ENCODE data around the gene SDHAF2. TPM values are rescaled to one million over a fixed set of nuclear protein-coding genes. Genes with fewer than 3 reads are reported as not detected.

Gene SDHAF2
- total and polyA plus RNA-seq, 9 of the 15 experiments (the other 6 are each of a cell fraction or from before 2014, with no cell fraction given) = 21.2 to 144 (median 40.4) TPM

- Histone ChIP-seq H3K27ac (ENCODE audit: extremely low read depth, low read depth, low read length) (no peak overlapping the region; the same call in 2 of the 3 replicates), H3K9me3 (replicated peaks; ENCODE audit: control insufficient read depth, insufficient read depth, low read depth, low read length) (no peaks in the 10 kb centered on the region), H3K4me1 (replicated peaks in 1 of 2; ENCODE audit: control insufficient read depth in 2 of 2, insufficient read depth in 2 of 2, low read length in 2 of 2) (peaks cover 4 to 7% of the 10 kb centered on the region in 2 experiments; a peak in 3 of 5 replicates), H3K27me3 (ENCODE audit: control insufficient read depth in 2 of 2, insufficient read depth in 2 of 2, low read length in 2 of 2) (no peaks in the 10 kb centered on the region), H4K20me1 (replicated peaks; ENCODE audit: control insufficient read depth, insufficient read depth, low read length) (0 out of 2 replicates have a peak, but pooled peaks cover 3% of the 10 kb centered on the region), H3K4me2 (ENCODE audit: insufficient read depth, low read length) (no peak overlapping the region), H3K9ac (ENCODE audit: insufficient read depth in 1 of 2, low read depth in 2 of 2, low read length in 2 of 2) (no peak overlapping the region), H3K79me2 (ENCODE audit: control insufficient read depth, insufficient read depth, low read length) (peaks cover 89% of the 10 kb centered on the region), H2AFZ (ENCODE audit: low read depth, low read length) (no peak overlapping the region), H3K4me3 (no peak overlapping the region), H3K36me3 (ENCODE audit: control insufficient read depth, insufficient read depth, low read length) (peaks cover 81% of the 10 kb centered on the region), H3K9me1 (ENCODE audit: control insufficient read depth, insufficient read depth, low read length) (no peaks in the 10 kb centered on the region)
- POLR2A ChIA-PET = interaction anchor here (0.5 to 1.1 kb wide), 3 partner anchors 8 to 165 kb away, joined by 3 to 5 read pairs (median 3); no protein-coding TSS in a partner anchor
- no TSS peak for BruUV-seq (replicated peaks)
- FAIRE-seq (no peak), DNase-seq (ENCODE audit: extremely low read depth in 1 of 4, low spot score in 3 of 4) (no peak), ATAC-seq (no peak)
- in situ Hi-C loops (cut with MboI) (loop anchor here (10.0 kb wide), 1 partner anchor 1199 kb away; the partner anchor contains the start of gene B3GAT3), intact Hi-C loops (cut with micrococcal nuclease) (no loop called here)
- WGBS (ENCODE audit: insufficient coverage, low coverage, missing lambda C conversion rate) = 86% methylated on average over 1 of the region's 1 CpG
- CTCF ChIA-PET (ENCODE audit: low intra/inter-chr PET ratio) = no interaction called here
- TF ChIP-seq, protein P1, sequence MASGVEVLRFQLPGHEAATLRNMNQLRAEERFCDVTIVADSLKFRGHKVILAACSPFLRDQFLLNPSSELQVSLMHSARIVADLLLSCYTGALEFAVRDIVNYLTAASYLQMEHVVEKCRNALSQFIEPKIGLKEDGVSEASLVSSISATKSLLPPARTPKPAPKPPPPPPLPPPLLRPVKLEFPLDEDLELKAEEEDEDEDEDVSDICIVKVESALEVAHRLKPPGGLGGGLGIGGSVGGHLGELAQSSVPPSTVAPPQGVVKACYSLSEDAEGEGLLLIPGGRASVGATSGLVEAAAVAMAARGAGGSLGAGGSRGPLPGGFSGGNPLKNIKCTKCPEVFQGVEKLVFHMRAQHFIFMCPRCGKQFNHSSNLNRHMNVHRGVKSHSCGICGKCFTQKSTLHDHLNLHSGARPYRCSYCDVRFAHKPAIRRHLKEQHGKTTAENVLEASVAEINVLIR (CRISPR knock-in tag; IDR thresholded peaks at IDR 0.05) = no peak
- no peak for TF ChIP-seq ZBTB17 (CRISPR knock-in tag; IDR thresholded peaks at IDR 0.05)
- no peak for TF ChIP-seq MYNN (IDR thresholded peaks at IDR 0.05)
- no peak for TF ChIP-seq MYNN (CRISPR knock-in tag; IDR thresholded peaks at IDR 0.05)
- no peak for TF ChIP-seq PTRF (tag; IDR thresholded peaks at IDR 0.05)
- TF ChIP-seq ZNF584 (CRISPR knock-in tag; IDR thresholded peaks at IDR 0.05; ENCODE audit: low read depth) = no peak
- TF ChIP-seq GTF2F1 (IDR thresholded peaks at IDR 0.05; ENCODE audit: low read depth, low read length) = no peak
- TF ChIP-seq ATF7 (IDR thresholded peaks at IDR 0.05) = no peak
- TF ChIP-seq ELF2 (CRISPR knock-in tag; IDR thresholded peaks at IDR 0.05) = no peak
- TF ChIP-seq SRSF1 (IDR thresholded peaks at IDR 0.05; ENCODE audit: low read depth, low read length) = no peak
- TF ChIP-seq SPI1 (IDR thresholded peaks at IDR 0.05; ENCODE audit: borderline replicate concordance, low read depth, low read length) = no peak
- TF ChIP-seq ZNF655 (CRISPR knock-in tag; IDR thresholded peaks at IDR 0.05) = no peak
- TF ChIP-seq POLR2H (tag; IDR thresholded peaks at IDR 0.05; ENCODE audit: low read depth) = no peak
- TF ChIP-seq ZNF830 (CRISPR knock-in tag; IDR thresholded peaks at IDR 0.05) = no peak
- TF ChIP-seq CTCF (IDR thresholded peaks at IDR 0.05 in 2 of 3, conservative IDR thresholded peaks at IDR 0.05 in 1 of 3; ENCODE audit: insufficient read depth in 2 of 3, low read depth in 1 of 3, low read length in 3 of 3) = no peak
- TF ChIP-seq, protein P2, sequence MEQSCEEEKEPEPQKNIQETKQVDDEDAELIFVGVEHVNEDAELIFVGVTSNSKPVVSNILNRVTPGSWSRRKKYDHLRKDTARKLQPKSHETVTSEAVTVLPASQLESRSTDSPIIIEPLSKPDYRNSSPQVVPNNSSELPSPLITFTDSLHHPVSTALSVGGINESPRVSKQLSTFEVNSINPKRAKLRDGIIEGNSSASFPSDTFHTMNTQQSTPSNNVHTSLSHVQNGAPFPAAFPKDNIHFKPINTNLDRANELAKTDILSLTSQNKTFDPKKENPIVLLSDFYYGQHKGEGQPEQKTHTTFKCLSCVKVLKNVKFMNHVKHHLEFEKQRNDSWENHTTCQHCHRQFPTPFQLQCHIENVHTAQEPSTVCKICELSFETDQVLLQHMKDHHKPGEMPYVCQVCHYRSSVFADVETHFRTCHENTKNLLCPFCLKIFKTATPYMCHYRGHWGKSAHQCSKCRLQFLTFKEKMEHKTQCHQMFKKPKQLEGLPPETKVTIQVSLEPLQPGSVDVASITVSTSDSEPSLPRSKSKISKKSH (CRISPR knock-in tag; IDR thresholded peaks at IDR 0.05) = no peak
Measured at GRCh38 chr11:61425367-61426131, 4.4 kb upstream of the SDHAF2 start.
